ENCODE measurements around the gene RNF113B. TPM values are rescaled to one million over a fixed set of nuclear protein-coding genes. Genes with fewer than 3 reads are reported as not detected.

The RNF113B gene
- total RNA-seq, 1 experiment from 2014 or later, result not detected

GRCh38 chr13:98187965-98188261 is 10.8 kb upstream of the RNF113B start:
- no peaks in the 10 kb centered on the region for H3K36me3 ChIP-seq (ENCODE audit: control insufficient read depth, insufficient read depth, low read length)
- DNase-seq, result no peak
- H3K4me3 Mint-ChIP-seq (ENCODE audit: unreplicated experiment), result no peak overlapping the region
- no peak overlapping the region for H3K4me3 ChIP-seq (ENCODE audit: low read depth, low read length)
- TF ChIP-seq CTCF (IDR thresholded peaks at IDR 0.05; ENCODE audit: insufficient read depth in 1 of 2, low read depth in 1 of 2, low read length in 1 of 2, severe bottlenecking in 1 of 2, unreplicated experiment in 1 of 2), result no peak
- ChIA-PET POLR2A (no interaction called here), CTCF (no interaction called here)
- no peak overlapping the region for H3K27ac Mint-ChIP-seq (ENCODE audit: unreplicated experiment)
- no peaks in the 10 kb centered on the region for H3K27me3 Mint-ChIP-seq (ENCODE audit: insufficient read depth, unreplicated experiment)
- BruUV-seq (replicated peaks), result no TSS peak
- peaks cover 11% of the 10 kb centered on the region for H3K4me1 Mint-ChIP-seq (ENCODE audit: low read depth, unreplicated experiment)
- intact Hi-C loops (cut with micrococcal nuclease; ENCODE audit: unreplicated experiment), result no loop called here
- H3K9me3 Mint-ChIP-seq (ENCODE audit: unreplicated experiment), result no peaks in the 10 kb centered on the region
- H3K36me3 Mint-ChIP-seq (ENCODE audit: insufficient read depth, unreplicated experiment), result peaks cover 29% of the 10 kb centered on the region
- H3K27me3 ChIP-seq (replicated peaks; ENCODE audit: control insufficient read depth, insufficient read depth, low read length), result no peaks in the 10 kb centered on the region
- H3K4me1 ChIP-seq, result no peaks in the 10 kb centered on the region
- H3K9me3 ChIP-seq, result no peaks in the 10 kb centered on the region

- BruUV-seq (replicated peaks), result no TSS peak
- no peak overlapping the region for H3K27ac Mint-ChIP-seq (ENCODE audit: unreplicated experiment)
These were observed 10.3 kb upstream of the RNF113B start for GRCh38 chr13:98187155-98187964.

GRCh38 chr13:98184792-98185191 is 7.7 kb upstream of the RNF113B start:
- BruUV-seq (replicated peaks), result no TSS peak
- no peaks in the 10 kb centered on the region for H3K9me3 ChIP-seq
- Mint-ChIP-seq H3K27ac (ENCODE audit: unreplicated experiment) (no peak overlapping the region), H3K27me3 (ENCODE audit: insufficient read depth, unreplicated experiment) (no peaks in the 10 kb centered on the region), H3K36me3 (ENCODE audit: insufficient read depth, unreplicated experiment) (peaks cover 26% of the 10 kb centered on the region), H3K4me1 (ENCODE audit: low read depth, unreplicated experiment) (peaks cover 27% of the 10 kb centered on the region), H3K9me3 (ENCODE audit: unreplicated experiment) (no peaks in the 10 kb centered on the region), H3K4me3 (ENCODE audit: unreplicated experiment) (no peak overlapping the region)
- DNase-seq, result no peak
- TF ChIP-seq CTCF (IDR thresholded peaks at IDR 0.05; ENCODE audit: insufficient read depth in 1 of 2, low read depth in 1 of 2, low read length in 1 of 2, severe bottlenecking in 1 of 2, unreplicated experiment in 1 of 2), result no peak
- H3K27me3 ChIP-seq (replicated peaks; ENCODE audit: control insufficient read depth, insufficient read depth, low read length), result no peaks in the 10 kb centered on the region
- ChIA-PET POLR2A (no interaction called here), CTCF (no interaction called here)
- peaks cover 2% of the 10 kb centered on the region; the same call in 1 of the 2 replicates for H3K4me1 ChIP-seq
- no peak overlapping the region for H3K4me3 ChIP-seq (ENCODE audit: low read depth, low read length)
- no peaks in the 10 kb centered on the region for H3K36me3 ChIP-seq (ENCODE audit: control insufficient read depth, insufficient read depth, low read length)
- intact Hi-C loops (cut with micrococcal nuclease; ENCODE audit: unreplicated experiment), result no loop called here

More at GRCh38 chr13:98187155-98187964, 10.3 kb upstream of the RNF113B start:
- Histone ChIP-seq H3K27me3 (replicated peaks; ENCODE audit: control insufficient read depth, insufficient read depth, low read length) (no peaks in the 10 kb centered on the region), H3K36me3 (ENCODE audit: control insufficient read depth, insufficient read depth, low read length) (no peaks in the 10 kb centered on the region), H3K4me1 (no peaks in the 10 kb centered on the region), H3K9me3 (no peaks in the 10 kb centered on the region), H3K4me3 (ENCODE audit: low read depth, low read length) (no peak overlapping the region)
- no peak overlapping the region for H3K4me3 Mint-ChIP-seq (ENCODE audit: unreplicated experiment)
- CTCF ChIA-PET, result no interaction called here
- POLR2A ChIA-PET, result no interaction called here
- peaks cover 13% of the 10 kb centered on the region for H3K4me1 Mint-ChIP-seq (ENCODE audit: low read depth, unreplicated experiment)
- no peak for DNase-seq
- no peak for TF ChIP-seq CTCF (IDR thresholded peaks at IDR 0.05; ENCODE audit: insufficient read depth in 1 of 2, low read depth in 1 of 2, low read length in 1 of 2, severe bottlenecking in 1 of 2, unreplicated experiment in 1 of 2)
- H3K27me3 Mint-ChIP-seq (ENCODE audit: insufficient read depth, unreplicated experiment), result no peaks in the 10 kb centered on the region
- H3K36me3 Mint-ChIP-seq (ENCODE audit: insufficient read depth, unreplicated experiment), result peaks cover 34% of the 10 kb centered on the region
- no peaks in the 10 kb centered on the region for H3K9me3 Mint-ChIP-seq (ENCODE audit: unreplicated experiment)
- intact Hi-C loops (cut with micrococcal nuclease; ENCODE audit: unreplicated experiment), result no loop called here
